Neural cell (in vitro differentiated cells): ENCODE measurements around the gene SNTB2. TPM values are rescaled to one million over a fixed set of nuclear protein-coding genes. Genes with fewer than 3 reads are reported as not detected.

Experiments used
- H2AFZ ChIP-seq: fragments of 200-600, 300-800 bp; sonication (generic), shearing (Covaris generic); 2 replicates; pipeline ENCODE4 v1.6.0; 2014; ENCODE audit warnings: low read depth, mild to moderate bottlenecking, antibody characterized with exemption, low read length, moderate library complexity
- H3F3A ChIP-seq: fragments of 200-600 bp; shearing (Covaris generic); 2 replicates; pipeline ENCODE4 v1.6.1; 2016; ENCODE audit warnings: mild to moderate bottlenecking, moderate library complexity, mixed read lengths, antibody characterized with exemption, low read length; ENCODE audit not compliant: insufficient read depth, poor library complexity, severe bottlenecking
- H3K27ac ChIP-seq: fragments of 200-600, 300-800 bp; sonication (generic), shearing (Covaris generic); 2 replicates; pipeline ENCODE4 v1.5.1; 2014; ENCODE audit warnings: mild to moderate bottlenecking, low read length, moderate library complexity
- H3K27me3 ChIP-seq: fragments of 300-800, 200-600 bp; sonication (generic), shearing (Covaris generic); 2 replicates; pipeline ENCODE4 v1.6.0; 2014; ENCODE audit warnings: mild to moderate bottlenecking, low read depth, low read length, moderate library complexity; ENCODE audit not compliant: insufficient read depth
- H3K36me3 ChIP-seq: fragments of 300-800, 200-600 bp; sonication (generic), shearing (Covaris generic); 2 replicates; pipeline ENCODE4 v1.5.1; 2014; ENCODE audit warnings: mild to moderate bottlenecking, antibody characterized with exemption, low read length, moderate library complexity; ENCODE audit not compliant: insufficient read depth
- H3K4me2 ChIP-seq: fragments of 300-800, 200-600 bp; sonication (generic), shearing (Covaris generic); 2 replicates; pipeline ENCODE4 v1.6.0; 2014; ENCODE audit warnings: mild to moderate bottlenecking, low read length
- H3K4me3 ChIP-seq: fragments of 300-800, 200-600 bp; sonication (generic), shearing (Covaris generic); 2 replicates; pipeline ENCODE4 v1.5.1; 2014; ENCODE audit warnings: mild to moderate bottlenecking, low read length, moderate library complexity
- H3K79me2 ChIP-seq: fragments of 200-600 bp; shearing (Covaris generic); replicated peaks from 2 replicates; pipeline ENCODE4 v1.6.0; 2014; ENCODE audit warnings: mild to moderate bottlenecking, low read length, moderate library complexity; ENCODE audit not compliant: insufficient read depth
- H3K9ac ChIP-seq: fragments of 300-800, 200-600 bp; sonication (generic), shearing (Covaris generic); 2 replicates; pipeline ENCODE4 v1.6.1; 2016; ENCODE audit warnings: mild to moderate bottlenecking, low read length, mixed read lengths
- H3K9me2 ChIP-seq: fragments of 200-600 bp; shearing (Covaris generic); 2 replicates; pipeline ENCODE4 v1.6.1; 2016; ENCODE audit warnings: mild to moderate bottlenecking, low read length, mixed read lengths; ENCODE audit not compliant: insufficient read depth
- H3K9me3 ChIP-seq: fragments of 200-600, 300-800 bp; sonication (generic), shearing (Covaris generic); 2 replicates; pipeline ENCODE4 v1.6.1; 2016; ENCODE audit warnings: mild to moderate bottlenecking, mixed run types, low read length, moderate library complexity, mixed read lengths
- H4K20me1 ChIP-seq: fragments of 200-600 bp; shearing (Covaris generic); 2 replicates; pipeline ENCODE4 v1.6.1; 2016; ENCODE audit warnings: mild to moderate bottlenecking, mixed run types; ENCODE audit not compliant: insufficient read depth
- EP300 ChIP-seq: fragments of 450-650 bp; conservative IDR thresholded peaks from 2 replicates; pipeline ENCODE4 v1.6.1; 2014; ENCODE audit warnings: antibody characterized with exemption, mild to moderate bottlenecking, moderate library complexity; ENCODE audit not compliant: poor library complexity, severe bottlenecking
- EZH2 ChIP-seq: fragments of 200-600, 300-800 bp; shearing (Covaris generic), sonication (generic); IDR thresholded peaks from 2 replicates; pipeline ENCODE4 v1.6.1; 2014; ENCODE audit warnings: antibody characterized with exemption, low read length, borderline replicate concordance, mild to moderate bottlenecking; ENCODE audit not compliant: insufficient read depth, poor library complexity, severe bottlenecking
- MXI1 ChIP-seq: fragments of 450-650 bp; conservative IDR thresholded peaks from 2 replicates; pipeline ENCODE4 v1.6.1; 2014; ENCODE audit warnings: antibody characterized with exemption, mild to moderate bottlenecking; ENCODE audit not compliant: poor library complexity, severe bottlenecking
- POLR2AphosphoS5 ChIP-seq: IDR thresholded peaks from 2 replicates; pipeline ENCODE4 v1.6.1; 2012
- RAD21 ChIP-seq: fragments of 450-650 bp; conservative IDR thresholded peaks from 2 replicates; pipeline ENCODE4 v1.6.1; 2014; ENCODE audit warnings: antibody characterized with exemption, mild to moderate bottlenecking, moderate library complexity
- SMC3 ChIP-seq: fragments of 450-650 bp; conservative IDR thresholded peaks from 2 replicates; pipeline ENCODE4 v1.6.1; 2014; ENCODE audit warnings: antibody characterized with exemption, mild to moderate bottlenecking, moderate library complexity; ENCODE audit not compliant: poor library complexity
- TAF1 ChIP-seq: IDR thresholded peaks from 2 replicates; pipeline ENCODE4 v1.6.1; 2012; ENCODE audit warnings: low read depth
- polyA plus RNA-seq: library from polyadenylated mRNA; depleted of rRNA; stranded (reverse); fragments of >200 nt; gene quantifications from 2 replicates; pipeline ENCODE4 v1.2.3, GENCODE V29; 2014
- TF ChIP-seq, protein P1 (sequence below): fragments of 450-650 bp; IDR thresholded peaks from 2 replicates; pipeline ENCODE4 v1.5.1; 2014; ENCODE audit warnings: antibody characterized with exemption, mild to moderate bottlenecking, moderate library complexity; ENCODE audit not compliant: poor library complexity, severe bottlenecking
- TF ChIP-seq, protein P2 (sequence below): IDR thresholded peaks from 2 replicates; pipeline ENCODE4 v1.6.1; 2012; ENCODE audit warnings: borderline replicate concordance

Gene SNTB2
- polyA plus RNA-seq, 1 donor from 2014 or later = 7.0 TPM

GRCh38 chr16:69319381-69319780 lies 132.4 kb downstream of the SNTB2 start:
- H3K4me3 ChIP-seq = no peak overlapping the region
- H3K9me2 ChIP-seq = no peaks in the 10 kb centered on the region
- no peaks in the 10 kb centered on the region for H3K9me3 ChIP-seq
- no peak for TF ChIP-seq POLR2AphosphoS5
- no peak for TF ChIP-seq TAF1
- no peak for TF ChIP-seq SMC3
- H4K20me1 ChIP-seq = no peaks in the 10 kb centered on the region
- H3K27ac ChIP-seq = no peak overlapping the region
- no peaks in the 10 kb centered on the region for H3F3A ChIP-seq
- H2AFZ ChIP-seq = no peak overlapping the region
- peaks cover 1% of the 10 kb centered on the region for H3K79me2 ChIP-seq
- no peak overlapping the region for H3K9ac ChIP-seq
- no peaks in the 10 kb centered on the region for H3K27me3 ChIP-seq
- H3K36me3 ChIP-seq = peaks cover 7% of the 10 kb centered on the region
- H3K4me2 ChIP-seq = no peak overlapping the region

GRCh38 chr16:69319826-69320739 lies 133.1 kb downstream of the SNTB2 start:
- Histone ChIP-seq H3K4me3 (no peak overlapping the region), H3K36me3 (peaks cover 7% of the 10 kb centered on the region), H3K9me3 (no peaks in the 10 kb centered on the region), H3K79me2 (peaks cover 8% of the 10 kb centered on the region), H2AFZ (no peak overlapping the region), H3F3A (no peaks in the 10 kb centered on the region), H3K9me2 (no peaks in the 10 kb centered on the region), H3K9ac (no peak overlapping the region), H4K20me1 (peaks cover 6% of the 10 kb centered on the region), H3K4me2 (no peak overlapping the region), H3K27me3 (no peaks in the 10 kb centered on the region), H3K27ac (no peak overlapping the region)
- TF ChIP-seq RAD21 (no peak), EZH2 (no peak), TAF1 (no peak), POLR2AphosphoS5 (no peak), SMC3 (no peak), EP300 (no peak), MXI1 (no peak)
- TF ChIP-seq, protein P1, sequence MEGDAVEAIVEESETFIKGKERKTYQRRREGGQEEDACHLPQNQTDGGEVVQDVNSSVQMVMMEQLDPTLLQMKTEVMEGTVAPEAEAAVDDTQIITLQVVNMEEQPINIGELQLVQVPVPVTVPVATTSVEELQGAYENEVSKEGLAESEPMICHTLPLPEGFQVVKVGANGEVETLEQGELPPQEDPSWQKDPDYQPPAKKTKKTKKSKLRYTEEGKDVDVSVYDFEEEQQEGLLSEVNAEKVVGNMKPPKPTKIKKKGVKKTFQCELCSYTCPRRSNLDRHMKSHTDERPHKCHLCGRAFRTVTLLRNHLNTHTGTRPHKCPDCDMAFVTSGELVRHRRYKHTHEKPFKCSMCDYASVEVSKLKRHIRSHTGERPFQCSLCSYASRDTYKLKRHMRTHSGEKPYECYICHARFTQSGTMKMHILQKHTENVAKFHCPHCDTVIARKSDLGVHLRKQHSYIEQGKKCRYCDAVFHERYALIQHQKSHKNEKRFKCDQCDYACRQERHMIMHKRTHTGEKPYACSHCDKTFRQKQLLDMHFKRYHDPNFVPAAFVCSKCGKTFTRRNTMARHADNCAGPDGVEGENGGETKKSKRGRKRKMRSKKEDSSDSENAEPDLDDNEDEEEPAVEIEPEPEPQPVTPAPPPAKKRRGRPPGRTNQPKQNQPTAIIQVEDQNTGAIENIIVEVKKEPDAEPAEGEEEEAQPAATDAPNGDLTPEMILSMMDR = no peak
- TF ChIP-seq, protein P2, sequence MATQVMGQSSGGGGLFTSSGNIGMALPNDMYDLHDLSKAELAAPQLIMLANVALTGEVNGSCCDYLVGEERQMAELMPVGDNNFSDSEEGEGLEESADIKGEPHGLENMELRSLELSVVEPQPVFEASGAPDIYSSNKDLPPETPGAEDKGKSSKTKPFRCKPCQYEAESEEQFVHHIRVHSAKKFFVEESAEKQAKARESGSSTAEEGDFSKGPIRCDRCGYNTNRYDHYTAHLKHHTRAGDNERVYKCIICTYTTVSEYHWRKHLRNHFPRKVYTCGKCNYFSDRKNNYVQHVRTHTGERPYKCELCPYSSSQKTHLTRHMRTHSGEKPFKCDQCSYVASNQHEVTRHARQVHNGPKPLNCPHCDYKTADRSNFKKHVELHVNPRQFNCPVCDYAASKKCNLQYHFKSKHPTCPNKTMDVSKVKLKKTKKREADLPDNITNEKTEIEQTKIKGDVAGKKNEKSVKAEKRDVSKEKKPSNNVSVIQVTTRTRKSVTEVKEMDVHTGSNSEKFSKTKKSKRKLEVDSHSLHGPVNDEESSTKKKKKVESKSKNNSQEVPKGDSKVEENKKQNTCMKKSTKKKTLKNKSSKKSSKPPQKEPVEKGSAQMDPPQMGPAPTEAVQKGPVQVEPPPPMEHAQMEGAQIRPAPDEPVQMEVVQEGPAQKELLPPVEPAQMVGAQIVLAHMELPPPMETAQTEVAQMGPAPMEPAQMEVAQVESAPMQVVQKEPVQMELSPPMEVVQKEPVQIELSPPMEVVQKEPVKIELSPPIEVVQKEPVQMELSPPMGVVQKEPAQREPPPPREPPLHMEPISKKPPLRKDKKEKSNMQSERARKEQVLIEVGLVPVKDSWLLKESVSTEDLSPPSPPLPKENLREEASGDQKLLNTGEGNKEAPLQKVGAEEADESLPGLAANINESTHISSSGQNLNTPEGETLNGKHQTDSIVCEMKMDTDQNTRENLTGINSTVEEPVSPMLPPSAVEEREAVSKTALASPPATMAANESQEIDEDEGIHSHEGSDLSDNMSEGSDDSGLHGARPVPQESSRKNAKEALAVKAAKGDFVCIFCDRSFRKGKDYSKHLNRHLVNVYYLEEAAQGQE = no peak
